GM12891 (cell line): ENCODE data around the gene SUMO1.

ENCODE experiments used
- DNase-seq: peaks from one replicate; pipeline ENCODE4 v3.0.0; 2011; ENCODE audit warnings: low spot score; ENCODE audit not compliant: insufficient read length
- FAIRE-seq: peaks from 2 replicates; lab custom pipeline; 2011; peaks lifted over from hg19 to GRCh38; lab: Jason Lieb, UNC
- PAX5 ChIP-seq: IDR thresholded peaks from 2 replicates; pipeline ENCODE4 v1.6.1; 2011; ENCODE audit warnings: low read length, moderate library complexity, mild to moderate bottlenecking; ENCODE audit not compliant: insufficient read depth, severe bottlenecking
- POLR2A ChIP-seq: IDR thresholded peaks from 2 replicates; pipeline ENCODE4 v1.6.1; 2011; ENCODE audit warnings: low read depth, low read length, control low read depth
- POLR2AphosphoS5 ChIP-seq: IDR thresholded peaks from 2 replicates; pipeline ENCODE4 v1.6.1; 2011; ENCODE audit warnings: low read depth, low read length, control low read depth
- POU2F2 ChIP-seq: IDR thresholded peaks from 2 replicates; pipeline ENCODE4 v1.6.1; 2011; ENCODE audit warnings: low read depth, mild to moderate bottlenecking, control low read depth, low read length, moderate library complexity
- SPI1 ChIP-seq: IDR thresholded peaks from 2 replicates; pipeline ENCODE4 v1.6.1; 2011; ENCODE audit warnings: low read depth, low read length, control low read depth
- TAF1 ChIP-seq: IDR thresholded peaks from 2 replicates; pipeline ENCODE4 v1.6.1; 2011; ENCODE audit warnings: low read depth, low read length, control low read depth

The SUMO1 gene

GRCh38 chr2:202157211-202157990, 81.0 kb downstream of the SUMO1 start:
- DNase-seq: no peak
- no peak for FAIRE-seq
- TF ChIP-seq POLR2AphosphoS5 (no peak), PAX5 (no peak), POLR2A (no peak), POU2F2 (no peak), SPI1 (no peak), TAF1 (no peak)
